ENCODE measurements around the gene PAX5. TPM values are rescaled to one million over a fixed set of nuclear protein-coding genes. Genes with fewer than 3 reads are reported as not detected.

PAX5 gene
- total RNA-seq, 2 experiments from 2014 or later, result 0.10 to 0.12 TPM

- Mint-ChIP-seq H3K27me3 (peaks cover 6% of the 10 kb centered on the region), H3K36me3 (ENCODE audit: low read depth) (no peaks in the 10 kb centered on the region), H3K4me3 (no peak overlapping the region), H3K27ac (no peak overlapping the region), H3K9me3 (no peaks in the 10 kb centered on the region), H3K4me1 (no peaks in the 10 kb centered on the region)
- ChIA-PET POLR2A (no interaction called here), CTCF (no interaction called here)
- no peak for DNase-seq
Observed at GRCh38 chr9:36894695-36895310, 139.3 kb downstream of the PAX5 start.

- no peak for DNase-seq
- ChIA-PET POLR2A (no interaction called here), CTCF (no interaction called here)
- Mint-ChIP-seq H3K36me3 (ENCODE audit: low read depth) (no peaks in the 10 kb centered on the region), H3K27me3 (peaks cover 4% of the 10 kb centered on the region), H3K4me1 (no peaks in the 10 kb centered on the region), H3K4me3 (no peak overlapping the region), H3K27ac (no peak overlapping the region), H3K9me3 (no peaks in the 10 kb centered on the region)
Observed at GRCh38 chr9:36893911-36894310, 140.2 kb downstream of the PAX5 start.

- H3K4me3 Mint-ChIP-seq, result no peak overlapping the region
- H3K27me3 Mint-ChIP-seq, result peaks cover 6% of the 10 kb centered on the region
- no peak for DNase-seq
- H3K4me1 Mint-ChIP-seq, result no peaks in the 10 kb centered on the region
- no peak overlapping the region for H3K27ac Mint-ChIP-seq
- ChIA-PET CTCF (no interaction called here), POLR2A (no interaction called here)
- no peaks in the 10 kb centered on the region for H3K36me3 Mint-ChIP-seq (ENCODE audit: low read depth)
- no peaks in the 10 kb centered on the region for H3K9me3 Mint-ChIP-seq
Observed at GRCh38 chr9:36893184-36893583, 140.9 kb downstream of the PAX5 start.

GRCh38 chr9:36892279-36892678, 141.8 kb downstream of the PAX5 start:
- Mint-ChIP-seq H3K27ac (no peak overlapping the region), H3K4me3 (no peak overlapping the region), H3K36me3 (ENCODE audit: low read depth) (no peaks in the 10 kb centered on the region), H3K4me1 (no peaks in the 10 kb centered on the region), H3K27me3 (peaks cover 6% of the 10 kb centered on the region), H3K9me3 (no peaks in the 10 kb centered on the region)
- DNase-seq, result no peak
- CTCF ChIA-PET, result no interaction called here
- POLR2A ChIA-PET, result no interaction called here

- Mint-ChIP-seq H3K36me3 (ENCODE audit: low read depth) (no peaks in the 10 kb centered on the region), H3K4me3 (no peak overlapping the region), H3K27ac (no peak overlapping the region), H3K4me1 (no peaks in the 10 kb centered on the region), H3K9me3 (no peaks in the 10 kb centered on the region), H3K27me3 (peaks cover 10% of the 10 kb centered on the region)
- no peak for DNase-seq
- ChIA-PET POLR2A (no interaction called here), CTCF (interaction anchor here (1.6 kb wide), 1 partner anchor 18 kb away, joined by 5 read pairs; no protein-coding TSS in a partner anchor)
Observed at GRCh38 chr9:36891341-36891811, 142.7 kb downstream of the PAX5 start.

GRCh38 chr9:36889844-36890243, 144.2 kb downstream of the PAX5 start:
- POLR2A ChIA-PET, result interaction anchor here (0.5 kb wide), 1 partner anchor 121 kb away, joined by 4 read pairs; no protein-coding TSS in a partner anchor
- Mint-ChIP-seq H3K27ac (no peak overlapping the region), H3K9me3 (no peaks in the 10 kb centered on the region), H3K36me3 (ENCODE audit: low read depth) (no peaks in the 10 kb centered on the region), H3K4me3 (no peak overlapping the region), H3K27me3 (peaks cover 10% of the 10 kb centered on the region), H3K4me1 (no peaks in the 10 kb centered on the region)
- no peak for DNase-seq
- CTCF ChIA-PET, result interaction anchor here (0.6 to 1.6 kb wide), 2 partner anchors 16 to 19 kb away, joined by 3 to 5 read pairs; no protein-coding TSS in a partner anchor

GRCh38 chr9:36888551-36888950, 145.5 kb downstream of the PAX5 start:
- no peak for DNase-seq
- Mint-ChIP-seq H3K9me3 (no peaks in the 10 kb centered on the region), H3K27me3 (peaks cover 16% of the 10 kb centered on the region), H3K27ac (no peak overlapping the region), H3K4me1 (no peaks in the 10 kb centered on the region), H3K36me3 (ENCODE audit: low read depth) (no peaks in the 10 kb centered on the region), H3K4me3 (no peak overlapping the region)
- POLR2A ChIA-PET, result no interaction called here
- CTCF ChIA-PET, result interaction anchor here (0.6 to 1.5 kb wide), 3 partner anchors 15 to 384 kb away, joined by 3 to 6 read pairs (median 5); no protein-coding TSS in a partner anchor

GRCh38 chr9:36884721-36885120, 149.3 kb downstream of the PAX5 start:
- Mint-ChIP-seq H3K9me3 (no peaks in the 10 kb centered on the region), H3K4me1 (no peaks in the 10 kb centered on the region), H3K27ac (no peak overlapping the region), H3K36me3 (ENCODE audit: low read depth) (no peaks in the 10 kb centered on the region), H3K27me3 (peaks cover 19% of the 10 kb centered on the region), H3K4me3 (no peak overlapping the region)
- CTCF ChIA-PET, result no interaction called here
- no peak for DNase-seq
- POLR2A ChIA-PET, result no interaction called here

- Mint-ChIP-seq H3K4me1 (no peaks in the 10 kb centered on the region), H3K27ac (no peak overlapping the region), H3K4me3 (no peak overlapping the region), H3K36me3 (ENCODE audit: low read depth) (no peaks in the 10 kb centered on the region), H3K27me3 (peaks cover 16% of the 10 kb centered on the region), H3K9me3 (no peaks in the 10 kb centered on the region)
- ChIA-PET POLR2A (no interaction called here), CTCF (no interaction called here)
- no peak for DNase-seq
Observed at GRCh38 chr9:36882594-36882993, 151.5 kb downstream of the PAX5 start.

GRCh38 chr9:36881743-36882441, 152.2 kb downstream of the PAX5 start:
- Mint-ChIP-seq H3K4me3 (no peak overlapping the region), H3K27ac (no peak overlapping the region), H3K27me3 (peaks cover 16% of the 10 kb centered on the region), H3K9me3 (no peaks in the 10 kb centered on the region), H3K4me1 (no peaks in the 10 kb centered on the region), H3K36me3 (ENCODE audit: low read depth) (no peaks in the 10 kb centered on the region)
- no peak for DNase-seq
- POLR2A ChIA-PET, result no interaction called here
- CTCF ChIA-PET, result no interaction called here

GRCh38 chr9:36881316-36881715, 152.8 kb downstream of the PAX5 start:
- POLR2A ChIA-PET, result no interaction called here
- Mint-ChIP-seq H3K9me3 (no peaks in the 10 kb centered on the region), H3K4me1 (no peaks in the 10 kb centered on the region), H3K27ac (no peak overlapping the region), H3K36me3 (ENCODE audit: low read depth) (no peaks in the 10 kb centered on the region), H3K4me3 (no peak overlapping the region), H3K27me3 (peaks cover 13% of the 10 kb centered on the region)
- CTCF ChIA-PET, result no interaction called here
- DNase-seq, result no peak

GRCh38 chr9:36880075-36880474, 154.0 kb downstream of the PAX5 start:
- Mint-ChIP-seq H3K27me3 (peaks cover 13% of the 10 kb centered on the region), H3K4me1 (no peaks in the 10 kb centered on the region), H3K4me3 (no peak overlapping the region), H3K9me3 (no peaks in the 10 kb centered on the region), H3K36me3 (ENCODE audit: low read depth) (no peaks in the 10 kb centered on the region), H3K27ac (no peak overlapping the region)
- DNase-seq, result no peak
- ChIA-PET POLR2A (no interaction called here), CTCF (no interaction called here)

GRCh38 chr9:36878986-36879982, 154.8 kb downstream of the PAX5 start:
- H3K9me3 Mint-ChIP-seq, result no peaks in the 10 kb centered on the region
- no peak overlapping the region for H3K4me3 Mint-ChIP-seq
- no peaks in the 10 kb centered on the region for H3K4me1 Mint-ChIP-seq
- POLR2A ChIA-PET, result no interaction called here
- no peak for DNase-seq
- no peak overlapping the region for H3K27ac Mint-ChIP-seq
- CTCF ChIA-PET, result no interaction called here
- peaks cover 11% of the 10 kb centered on the region for H3K27me3 Mint-ChIP-seq
- H3K36me3 Mint-ChIP-seq (ENCODE audit: low read depth), result no peaks in the 10 kb centered on the region

Measured in activated CD4-positive, alpha-beta T cell treated with anti-CD3 and anti-CD28 coated beads, Interleukin-2, amount 10 ng/mL, durations not matched to agents 7 days and 5 days (primary cell).